ENCODE data around the gene ZNF683. TPM values are rescaled to one million over a fixed set of nuclear protein-coding genes. Genes with fewer than 3 reads are reported as not detected.
A peak's percentile ranks its signal among the peaks of the same experiment; 100 is the strongest.
"Not testable (repeated sequence)": the region's sequence is repeated elsewhere in the genome, so short reads cannot be mapped to it uniquely, and the experiment has no call there.

ZNF683 gene
- total RNA-seq: under 1 TPM in 2 of 3 donors, not detected in 1; 0.48 to 0.59 TPM

DNA sequence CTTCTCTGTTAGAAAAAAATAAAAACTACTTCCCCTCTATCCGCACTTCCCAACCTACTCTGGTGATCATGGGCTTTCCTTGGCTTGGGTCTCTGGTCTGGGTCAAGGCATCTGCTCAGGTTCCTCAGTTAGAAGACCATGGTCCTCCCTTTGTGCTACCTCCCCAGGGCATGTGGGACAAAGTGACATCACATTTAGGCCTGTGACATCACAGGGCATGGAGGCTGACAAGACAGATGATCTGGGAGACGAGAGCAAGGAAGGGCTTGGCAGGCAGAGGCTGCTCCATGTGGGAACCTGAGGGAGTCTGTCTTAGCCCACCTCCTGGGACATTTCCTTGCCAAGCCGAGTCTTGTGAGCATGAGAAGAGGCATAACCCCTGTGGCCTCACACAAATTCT, at the start of gene ZNF683:
Gene ZNF683, minus strand, starts transcription at position 140 of the 400 bp plus-strand sequence. CDS start 4,179 bp downstream, outside the sequence.
- intact Hi-C loops (cut with DNase I; ENCODE audit: low total_unique reads): loop anchor here (5.0 kb wide), 1 partner anchor 1150 kb away; no protein-coding TSS in a partner anchor
- H3K4me1 ChIP-seq; H3K27ac ChIP-seq; H3K4me3 ChIP-seq; H3K36me3 ChIP-seq; H3K9me3 ChIP-seq; DNase-seq (ENCODE audit: low spot score in 2 of 2); H3K27me3 ChIP-seq: not testable (repeated sequence)

DNA sequence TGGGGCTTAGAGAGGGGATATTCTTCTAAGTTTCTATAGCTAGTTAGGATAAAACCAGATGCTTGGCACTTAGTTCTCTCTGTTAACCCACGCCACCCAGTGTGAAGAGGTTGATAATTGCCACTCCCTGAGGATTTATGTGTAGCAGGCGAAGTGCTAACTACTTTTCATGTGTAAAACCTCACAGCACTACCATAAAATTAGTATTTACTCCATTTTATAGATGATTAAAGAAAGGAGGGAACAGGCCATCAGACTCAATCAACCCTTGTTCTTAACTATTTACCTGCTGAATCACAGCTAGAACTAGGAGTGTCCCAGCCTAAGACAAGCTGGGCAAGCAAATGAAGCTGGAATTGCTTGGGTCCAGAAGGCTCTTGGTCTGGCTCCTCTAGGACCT, 46.9 kb upstream of the ZNF683 start:
- TF ChIP-seq, protein P1, sequence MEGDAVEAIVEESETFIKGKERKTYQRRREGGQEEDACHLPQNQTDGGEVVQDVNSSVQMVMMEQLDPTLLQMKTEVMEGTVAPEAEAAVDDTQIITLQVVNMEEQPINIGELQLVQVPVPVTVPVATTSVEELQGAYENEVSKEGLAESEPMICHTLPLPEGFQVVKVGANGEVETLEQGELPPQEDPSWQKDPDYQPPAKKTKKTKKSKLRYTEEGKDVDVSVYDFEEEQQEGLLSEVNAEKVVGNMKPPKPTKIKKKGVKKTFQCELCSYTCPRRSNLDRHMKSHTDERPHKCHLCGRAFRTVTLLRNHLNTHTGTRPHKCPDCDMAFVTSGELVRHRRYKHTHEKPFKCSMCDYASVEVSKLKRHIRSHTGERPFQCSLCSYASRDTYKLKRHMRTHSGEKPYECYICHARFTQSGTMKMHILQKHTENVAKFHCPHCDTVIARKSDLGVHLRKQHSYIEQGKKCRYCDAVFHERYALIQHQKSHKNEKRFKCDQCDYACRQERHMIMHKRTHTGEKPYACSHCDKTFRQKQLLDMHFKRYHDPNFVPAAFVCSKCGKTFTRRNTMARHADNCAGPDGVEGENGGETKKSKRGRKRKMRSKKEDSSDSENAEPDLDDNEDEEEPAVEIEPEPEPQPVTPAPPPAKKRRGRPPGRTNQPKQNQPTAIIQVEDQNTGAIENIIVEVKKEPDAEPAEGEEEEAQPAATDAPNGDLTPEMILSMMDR (IDR thresholded peaks at IDR 0.05): no peak
- TF ChIP-seq POLR2A (IDR thresholded peaks at IDR 0.05): no peak
- TF ChIP-seq POLR2AphosphoS5 (IDR thresholded peaks at IDR 0.05): no peak
- no peak for DNase-seq (ENCODE audit: low spot score in 2 of 2)
- intact Hi-C loops (cut with DNase I; ENCODE audit: low total_unique reads): loop anchor here (5.0 kb wide), 1 partner anchor 883 kb away; no protein-coding TSS in a partner anchor
- Histone ChIP-seq H3K27me3 (peaks cover 0 to 10% of the 10 kb centered on the region in 2 donors), H3K27ac (no peak overlapping the region), H3K4me1 (no peaks in the 10 kb centered on the region), H3K36me3 (no peaks in the 10 kb centered on the region), H3K9me3 (no peaks in the 10 kb centered on the region), H3K4me3 (no peak overlapping the region)

DNA sequence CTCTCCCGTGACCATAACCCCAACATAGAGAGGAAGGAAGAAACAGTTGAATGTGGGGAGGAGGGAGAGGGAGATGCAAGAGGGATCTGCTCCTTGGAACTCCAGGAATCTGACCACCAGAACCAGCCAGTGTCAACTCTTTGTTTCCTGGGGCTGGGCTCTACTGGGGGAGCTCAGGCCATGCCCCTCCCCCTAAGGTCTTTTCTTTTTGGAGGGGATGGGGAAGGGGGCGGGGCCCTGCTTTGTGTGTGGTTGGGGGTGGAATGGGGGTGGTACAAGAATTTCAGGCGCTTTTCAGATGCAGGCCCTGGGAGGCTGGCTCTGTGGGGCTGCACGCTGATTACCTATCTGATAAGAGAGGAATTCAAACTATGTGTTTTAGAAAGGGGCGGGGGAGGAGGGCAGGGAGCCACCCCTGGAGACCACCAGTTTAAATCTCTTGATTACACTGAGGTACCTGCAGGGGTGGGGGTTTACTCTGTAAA, 46.4 kb upstream of the ZNF683 start:
- DNase-seq (ENCODE audit: low spot score in 2 of 2): no peak
- intact Hi-C loops (cut with DNase I; ENCODE audit: low total_unique reads): loop anchor here (5.0 kb wide), 1 partner anchor 883 kb away; no protein-coding TSS in a partner anchor
- H3K36me3 ChIP-seq: no peaks in the 10 kb centered on the region

DNA sequence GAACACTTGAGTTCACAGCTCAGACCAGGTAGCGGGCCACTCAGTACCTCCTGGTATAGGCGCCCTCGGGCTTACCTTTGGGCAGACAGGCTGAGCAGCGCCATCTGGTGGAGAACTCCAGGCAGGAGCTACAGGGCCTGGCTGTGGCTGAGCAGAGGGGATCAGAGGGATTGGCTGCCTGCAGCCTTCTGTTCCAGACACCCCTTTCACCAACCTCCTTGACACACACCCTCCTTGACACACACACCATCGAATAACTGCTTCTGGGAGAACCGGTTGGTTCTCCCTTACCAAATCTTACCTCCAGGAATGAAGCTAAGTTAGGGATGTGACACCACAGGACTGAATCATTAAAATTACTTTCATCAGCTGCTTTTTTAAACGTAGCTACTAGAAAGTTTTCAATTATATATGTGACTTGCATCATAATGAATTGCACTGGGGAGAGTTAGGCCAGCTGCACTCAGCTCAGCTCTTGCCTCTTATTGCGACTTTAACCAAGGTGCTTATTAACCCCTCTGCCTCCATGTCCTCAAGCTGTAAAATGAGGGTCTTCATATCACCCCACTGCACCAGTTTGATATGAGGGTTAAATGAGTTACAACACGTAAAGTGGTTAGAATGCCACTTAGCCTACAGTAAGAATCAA, 44.7 kb upstream of the ZNF683 start:
- no peaks in the 10 kb centered on the region for H3K9me3 ChIP-seq
- no peaks in the 10 kb centered on the region for H3K4me1 ChIP-seq
- no peak overlapping the region for H3K27ac ChIP-seq
- intact Hi-C loops (cut with DNase I; ENCODE audit: low total_unique reads): loop anchor here (5.0 kb wide), 1 partner anchor 885 kb away; no protein-coding TSS in a partner anchor
- H3K27me3 ChIP-seq: peaks cover 0 to 28% of the 10 kb centered on the region in 2 donors
- TF ChIP-seq POLR2AphosphoS5 (IDR thresholded peaks at IDR 0.05): no peak
- TF ChIP-seq, protein P1 (IDR thresholded peaks at IDR 0.05): peak in 2 of 3 donors; percentile 32 to 34
- DNase-seq (ENCODE audit: low spot score in 2 of 2): peak in 1 of 2 donors; percentile 68
- H3K36me3 ChIP-seq: no peaks in the 10 kb centered on the region
- H3K4me3 ChIP-seq: no peak overlapping the region

More for the DNA sequence above, 46.4 kb upstream of the ZNF683 start:
- Histone ChIP-seq H3K27ac (no peak overlapping the region), H3K27me3 (peaks cover 0 to 14% of the 10 kb centered on the region in 2 donors), H3K4me3 (no peak overlapping the region), H3K9me3 (no peaks in the 10 kb centered on the region), H3K4me1 (no peaks in the 10 kb centered on the region)
- TF ChIP-seq POLR2AphosphoS5 (IDR thresholded peaks at IDR 0.05) (no peak), POLR2A (IDR thresholded peaks at IDR 0.05) (no peak)
- TF ChIP-seq, protein P1 (IDR thresholded peaks at IDR 0.05): no peak

DNA sequence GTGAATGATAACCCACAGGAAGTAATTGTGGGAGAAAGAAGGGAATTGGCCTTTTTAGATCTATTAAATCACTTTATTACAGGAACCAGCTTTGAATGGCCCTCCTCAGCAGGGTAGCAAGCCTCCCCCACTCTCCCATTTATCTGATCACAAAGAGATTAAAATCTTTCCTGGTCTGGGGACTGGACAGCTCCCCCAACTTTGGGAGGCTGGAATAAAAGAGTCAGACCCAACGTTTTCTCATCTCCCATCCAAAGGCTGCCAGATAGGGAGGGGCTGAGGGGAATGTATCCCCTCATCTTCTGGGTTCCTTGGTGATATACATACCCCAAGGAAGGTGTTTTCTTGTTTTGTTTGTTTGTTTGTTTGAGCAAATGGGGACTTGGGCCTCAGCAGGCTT, 40.5 kb upstream of the ZNF683 start:
- TF ChIP-seq, protein P1 (IDR thresholded peaks at IDR 0.05): no peak
- TF ChIP-seq POLR2AphosphoS5 (IDR thresholded peaks at IDR 0.05) (no peak), POLR2A (IDR thresholded peaks at IDR 0.05) (no peak)
- intact Hi-C loops (cut with DNase I; ENCODE audit: low total_unique reads): no loop called here

More for the DNA sequence above, 40.5 kb upstream of the ZNF683 start:
- H3K4me3 ChIP-seq: no peak overlapping the region
- no peaks in the 10 kb centered on the region for H3K9me3 ChIP-seq
- no peak overlapping the region for H3K27ac ChIP-seq
- H3K4me1 ChIP-seq: no peaks in the 10 kb centered on the region
- no peaks in the 10 kb centered on the region for H3K36me3 ChIP-seq
- DNase-seq (ENCODE audit: low spot score in 2 of 2): no peak
- H3K27me3 ChIP-seq: peaks cover 12 to 53% of the 10 kb centered on the region in 2 donors
